Neural cell (in vitro differentiated cells): ENCODE data around the gene SETD1A. TPM values are rescaled to one million over a fixed set of nuclear protein-coding genes. Genes with fewer than 3 reads are reported as not detected.

ENCODE experiments used
- H2AFZ ChIP-seq: fragments of 200-600, 300-800 bp; sonication (generic), shearing (Covaris generic); 2 replicates; pipeline ENCODE4 v1.6.0; 2014; ENCODE audit warnings: low read depth, mild to moderate bottlenecking, antibody characterized with exemption, low read length, moderate library complexity
- H3F3A ChIP-seq: fragments of 200-600 bp; shearing (Covaris generic); 2 replicates; pipeline ENCODE4 v1.6.1; 2016; ENCODE audit warnings: mild to moderate bottlenecking, moderate library complexity, mixed read lengths, antibody characterized with exemption, low read length; ENCODE audit not compliant: insufficient read depth, poor library complexity, severe bottlenecking
- H3K27ac ChIP-seq: fragments of 200-600, 300-800 bp; sonication (generic), shearing (Covaris generic); 2 replicates; pipeline ENCODE4 v1.5.1; 2014; ENCODE audit warnings: mild to moderate bottlenecking, low read length, moderate library complexity
- H3K27me3 ChIP-seq: fragments of 300-800, 200-600 bp; sonication (generic), shearing (Covaris generic); 2 replicates; pipeline ENCODE4 v1.6.0; 2014; ENCODE audit warnings: mild to moderate bottlenecking, low read depth, low read length, moderate library complexity; ENCODE audit not compliant: insufficient read depth
- H3K36me3 ChIP-seq: fragments of 300-800, 200-600 bp; sonication (generic), shearing (Covaris generic); 2 replicates; pipeline ENCODE4 v1.5.1; 2014; ENCODE audit warnings: mild to moderate bottlenecking, antibody characterized with exemption, low read length, moderate library complexity; ENCODE audit not compliant: insufficient read depth
- H3K4me2 ChIP-seq: fragments of 300-800, 200-600 bp; sonication (generic), shearing (Covaris generic); 2 replicates; pipeline ENCODE4 v1.6.0; 2014; ENCODE audit warnings: mild to moderate bottlenecking, low read length
- H3K4me3 ChIP-seq: fragments of 300-800, 200-600 bp; sonication (generic), shearing (Covaris generic); 2 replicates; pipeline ENCODE4 v1.5.1; 2014; ENCODE audit warnings: mild to moderate bottlenecking, low read length, moderate library complexity
- H3K79me2 ChIP-seq: fragments of 200-600 bp; shearing (Covaris generic); replicated peaks from 2 replicates; pipeline ENCODE4 v1.6.0; 2014; ENCODE audit warnings: mild to moderate bottlenecking, low read length, moderate library complexity; ENCODE audit not compliant: insufficient read depth
- H3K9ac ChIP-seq: fragments of 300-800, 200-600 bp; sonication (generic), shearing (Covaris generic); 2 replicates; pipeline ENCODE4 v1.6.1; 2016; ENCODE audit warnings: mild to moderate bottlenecking, low read length, mixed read lengths
- H3K9me2 ChIP-seq: fragments of 200-600 bp; shearing (Covaris generic); 2 replicates; pipeline ENCODE4 v1.6.1; 2016; ENCODE audit warnings: mild to moderate bottlenecking, low read length, mixed read lengths; ENCODE audit not compliant: insufficient read depth
- H3K9me3 ChIP-seq: fragments of 200-600, 300-800 bp; sonication (generic), shearing (Covaris generic); 2 replicates; pipeline ENCODE4 v1.6.1; 2016; ENCODE audit warnings: mild to moderate bottlenecking, mixed run types, low read length, moderate library complexity, mixed read lengths
- H4K20me1 ChIP-seq: fragments of 200-600 bp; shearing (Covaris generic); 2 replicates; pipeline ENCODE4 v1.6.1; 2016; ENCODE audit warnings: mild to moderate bottlenecking, mixed run types; ENCODE audit not compliant: insufficient read depth
- CTCF ChIP-seq: fragments of 450-650 bp; IDR thresholded peaks from 2 replicates; pipeline ENCODE4 v1.5.1; 2014; ENCODE audit warnings: antibody characterized with exemption, mild to moderate bottlenecking, moderate library complexity; ENCODE audit not compliant: poor library complexity, severe bottlenecking
- EP300 ChIP-seq: fragments of 450-650 bp; conservative IDR thresholded peaks from 2 replicates; pipeline ENCODE4 v1.6.1; 2014; ENCODE audit warnings: antibody characterized with exemption, mild to moderate bottlenecking, moderate library complexity; ENCODE audit not compliant: poor library complexity, severe bottlenecking
- EZH2 ChIP-seq: fragments of 200-600, 300-800 bp; shearing (Covaris generic), sonication (generic); IDR thresholded peaks from 2 replicates; pipeline ENCODE4 v1.6.1; 2014; ENCODE audit warnings: antibody characterized with exemption, low read length, borderline replicate concordance, mild to moderate bottlenecking; ENCODE audit not compliant: insufficient read depth, poor library complexity, severe bottlenecking
- MXI1 ChIP-seq: fragments of 450-650 bp; conservative IDR thresholded peaks from 2 replicates; pipeline ENCODE4 v1.6.1; 2014; ENCODE audit warnings: antibody characterized with exemption, mild to moderate bottlenecking; ENCODE audit not compliant: poor library complexity, severe bottlenecking
- POLR2AphosphoS5 ChIP-seq: IDR thresholded peaks from 2 replicates; pipeline ENCODE4 v1.6.1; 2012
- RAD21 ChIP-seq: fragments of 450-650 bp; conservative IDR thresholded peaks from 2 replicates; pipeline ENCODE4 v1.6.1; 2014; ENCODE audit warnings: antibody characterized with exemption, mild to moderate bottlenecking, moderate library complexity
- SMC3 ChIP-seq: fragments of 450-650 bp; conservative IDR thresholded peaks from 2 replicates; pipeline ENCODE4 v1.6.1; 2014; ENCODE audit warnings: antibody characterized with exemption, mild to moderate bottlenecking, moderate library complexity; ENCODE audit not compliant: poor library complexity
- TAF1 ChIP-seq: IDR thresholded peaks from 2 replicates; pipeline ENCODE4 v1.6.1; 2012; ENCODE audit warnings: low read depth
- polyA plus RNA-seq: library from polyadenylated mRNA; depleted of rRNA; stranded (reverse); fragments of >200 nt; gene quantifications from 2 replicates; pipeline ENCODE4 v1.2.3, GENCODE V29; 2014
- TF ChIP-seq, protein P1 (sequence below): IDR thresholded peaks from 2 replicates; pipeline ENCODE4 v1.6.1; 2012; ENCODE audit warnings: borderline replicate concordance

SETD1A gene
- polyA plus RNA-seq, 1 donor from 2014 or later: 1.4 TPM

DNA sequence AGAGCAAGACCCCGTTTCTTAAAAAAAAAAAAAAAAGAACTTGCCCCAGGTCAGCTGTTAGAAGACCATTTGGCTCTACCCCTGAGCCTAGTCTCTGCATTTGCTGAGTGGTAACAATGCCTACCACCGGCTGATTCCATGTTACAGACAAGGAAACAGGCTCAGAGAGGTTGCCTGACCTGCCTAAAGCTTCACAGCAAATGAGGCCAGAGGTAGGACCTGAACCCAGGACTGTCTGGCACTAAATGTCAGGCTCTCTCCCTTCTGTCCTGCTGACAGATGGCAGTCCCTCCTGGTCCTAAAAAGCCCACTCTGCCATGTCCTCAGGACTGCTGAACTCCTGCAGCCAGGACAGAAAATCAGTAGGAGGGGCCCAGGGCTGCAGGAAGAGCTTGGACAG, 47.1 kb downstream of the SETD1A start:
- H3K27me3 ChIP-seq: no peaks in the 10 kb centered on the region
- H3K4me3 ChIP-seq: no peak overlapping the region
- H3K79me2 ChIP-seq: peaks cover 10% of the 10 kb centered on the region
- H3K27ac ChIP-seq: no peak overlapping the region
- no peaks in the 10 kb centered on the region for H3K36me3 ChIP-seq
- no peaks in the 10 kb centered on the region for H4K20me1 ChIP-seq
- H3F3A ChIP-seq: no peaks in the 10 kb centered on the region
- TF ChIP-seq, protein P1, sequence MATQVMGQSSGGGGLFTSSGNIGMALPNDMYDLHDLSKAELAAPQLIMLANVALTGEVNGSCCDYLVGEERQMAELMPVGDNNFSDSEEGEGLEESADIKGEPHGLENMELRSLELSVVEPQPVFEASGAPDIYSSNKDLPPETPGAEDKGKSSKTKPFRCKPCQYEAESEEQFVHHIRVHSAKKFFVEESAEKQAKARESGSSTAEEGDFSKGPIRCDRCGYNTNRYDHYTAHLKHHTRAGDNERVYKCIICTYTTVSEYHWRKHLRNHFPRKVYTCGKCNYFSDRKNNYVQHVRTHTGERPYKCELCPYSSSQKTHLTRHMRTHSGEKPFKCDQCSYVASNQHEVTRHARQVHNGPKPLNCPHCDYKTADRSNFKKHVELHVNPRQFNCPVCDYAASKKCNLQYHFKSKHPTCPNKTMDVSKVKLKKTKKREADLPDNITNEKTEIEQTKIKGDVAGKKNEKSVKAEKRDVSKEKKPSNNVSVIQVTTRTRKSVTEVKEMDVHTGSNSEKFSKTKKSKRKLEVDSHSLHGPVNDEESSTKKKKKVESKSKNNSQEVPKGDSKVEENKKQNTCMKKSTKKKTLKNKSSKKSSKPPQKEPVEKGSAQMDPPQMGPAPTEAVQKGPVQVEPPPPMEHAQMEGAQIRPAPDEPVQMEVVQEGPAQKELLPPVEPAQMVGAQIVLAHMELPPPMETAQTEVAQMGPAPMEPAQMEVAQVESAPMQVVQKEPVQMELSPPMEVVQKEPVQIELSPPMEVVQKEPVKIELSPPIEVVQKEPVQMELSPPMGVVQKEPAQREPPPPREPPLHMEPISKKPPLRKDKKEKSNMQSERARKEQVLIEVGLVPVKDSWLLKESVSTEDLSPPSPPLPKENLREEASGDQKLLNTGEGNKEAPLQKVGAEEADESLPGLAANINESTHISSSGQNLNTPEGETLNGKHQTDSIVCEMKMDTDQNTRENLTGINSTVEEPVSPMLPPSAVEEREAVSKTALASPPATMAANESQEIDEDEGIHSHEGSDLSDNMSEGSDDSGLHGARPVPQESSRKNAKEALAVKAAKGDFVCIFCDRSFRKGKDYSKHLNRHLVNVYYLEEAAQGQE: no peak
- TF ChIP-seq POLR2AphosphoS5: no peak
- H2AFZ ChIP-seq: no peak overlapping the region
- no peaks in the 10 kb centered on the region for H3K9me3 ChIP-seq
- H3K9me2 ChIP-seq: no peaks in the 10 kb centered on the region
- H3K9ac ChIP-seq: no peak overlapping the region
- no peak overlapping the region for H3K4me2 ChIP-seq

GRCh38 chr16:31005350-31006085, 48.0 kb downstream of the SETD1A start:
- Histone ChIP-seq H2AFZ (no peak overlapping the region), H3K27me3 (no peaks in the 10 kb centered on the region), H3K9me3 (no peaks in the 10 kb centered on the region), H3K4me3 (no peak overlapping the region), H3K79me2 (peaks cover 14% of the 10 kb centered on the region), H3K4me2 (no peak overlapping the region), H3F3A (no peaks in the 10 kb centered on the region), H3K27ac (no peak overlapping the region), H4K20me1 (no peaks in the 10 kb centered on the region), H3K9ac (no peak overlapping the region), H3K9me2 (no peaks in the 10 kb centered on the region), H3K36me3 (no peaks in the 10 kb centered on the region)
- TF ChIP-seq RAD21 (no peak), MXI1 (no peak), SMC3 (no peak), EZH2 (no peak), CTCF (no peak), TAF1 (no peak), POLR2AphosphoS5 (no peak), EP300 (no peak)
- TF ChIP-seq, protein P1: no peak
